MCF 10A (cell line): ENCODE measurements around the gene PDE6C. TPM values are rescaled to one million over a fixed set of nuclear protein-coding genes. Genes with fewer than 3 reads are reported as not detected.
A peak's percentile ranks its signal among the peaks of the same experiment; 100 is the strongest.

Experiments
- BruUV-seq: library from RNA; stranded (reverse); fragments of 400-500 nt; replicated peaks from 2 replicates; lab custom pipeline; 2021; lab: Mats Ljungman, UMichigan
- CTCF ChIA-PET: fragments of 300-600 bp; sonication (Branson Sonifier 250); formaldehyde crosslinking; extraction: SDS; loops from one replicate; lab custom pipeline; 2021; ENCODE audit warnings: antibody characterized with exemption, inconsistent platforms; lab: Yijun Ruan, JAX
- POLR2A ChIA-PET: fragments of 300-600, 350-650 bp; sonication (Branson Sonifier 250); formaldehyde crosslinking; extraction: SDS; loops from one replicate; lab custom pipeline; 2020; ENCODE audit warnings: antibody characterized with exemption, inconsistent platforms; lab: Yijun Ruan, JAX
- DNase-seq: peaks from one replicate; pipeline ENCODE4 v3.0.0-alpha.2; 2018; ENCODE audit not compliant: unreplicated experiment
- H3K27ac Mint-ChIP-seq: one replicate; pipeline ENCODE4 v1.8.0; 2022; ENCODE audit warnings: mild to moderate bottlenecking, low read depth, mixed read lengths; ENCODE audit not compliant: unreplicated experiment
- H3K27me3 Mint-ChIP-seq: one replicate; pipeline ENCODE4 v1.8.0; 2022; ENCODE audit warnings: mixed read lengths; ENCODE audit not compliant: insufficient read depth, unreplicated experiment
- H3K36me3 Mint-ChIP-seq: one replicate; pipeline ENCODE4 v1.8.0; 2022; ENCODE audit warnings: mild to moderate bottlenecking, moderate library complexity, mixed read lengths; ENCODE audit not compliant: insufficient read depth, unreplicated experiment
- H3K4me1 Mint-ChIP-seq: one replicate; pipeline ENCODE4 v1.8.0; 2022; ENCODE audit warnings: mixed read lengths; ENCODE audit not compliant: insufficient read depth, unreplicated experiment
- H3K4me3 Mint-ChIP-seq: one replicate; pipeline ENCODE4 v1.8.0; 2022; ENCODE audit warnings: mild to moderate bottlenecking, moderate library complexity, mixed read lengths; ENCODE audit not compliant: unreplicated experiment
- H3K9me3 Mint-ChIP-seq: one replicate; pipeline ENCODE4 v1.8.0; 2022; ENCODE audit warnings: mixed read lengths; ENCODE audit not compliant: unreplicated experiment
- CTCF ChIP-seq: fragments of 200-600 bp; IDR thresholded peaks from one replicate; pipeline ENCODE4 v1.8.0; 2022; ENCODE audit warnings: antibody characterized with exemption, mild to moderate bottlenecking; ENCODE audit not compliant: unreplicated experiment
- intact Hi-C: fragments of 100-400 bp; cut with micrococcal nuclease; formaldehyde crosslinking; loops from 2 replicates; pipeline ENCODE4 v1.14.1; 2022
- total RNA-seq: library from RNA; stranded (reverse); gene quantifications from 2 replicates; pipeline ENCODE4 v1.2.3, GENCODE V29; 2022

The PDE6C gene
- total RNA-seq, 1 experiment from 2014 or later: not detected

- TF ChIP-seq CTCF: peak; percentile 17
- intact Hi-C loops: no loop called here
- ChIA-PET CTCF (interaction anchor here (0.6 to 1.4 kb wide), 5 partner anchors 11 to 184 kb away, joined by 3 to 6 read pairs (median 3); no protein-coding TSS in a partner anchor), POLR2A (no interaction called here)
- no peak for DNase-seq
- Mint-ChIP-seq H3K27ac (no peak overlapping the region), H3K36me3 (peaks cover 61% of the 10 kb centered on the region), H3K9me3 (no peaks in the 10 kb centered on the region), H3K4me1 (peaks cover 6% of the 10 kb centered on the region), H3K27me3 (no peaks in the 10 kb centered on the region), H3K4me3 (no peak overlapping the region)
- no TSS peak for BruUV-seq
Measured at GRCh38 chr10:93697207-93697606, 84.9 kb downstream of the PDE6C start.

- peak; percentile 51 for DNase-seq
- intact Hi-C loops: loop anchor here (1.0 to 5.0 kb wide), 4 partner anchors 45 to 618 kb away; no protein-coding TSS in a partner anchor
- H3K4me3 Mint-ChIP-seq: no peak overlapping the region
- peaks cover 23% of the 10 kb centered on the region for H3K36me3 Mint-ChIP-seq
- H3K27ac Mint-ChIP-seq: no peak overlapping the region
- no peaks in the 10 kb centered on the region for H3K9me3 Mint-ChIP-seq
- no peaks in the 10 kb centered on the region for H3K27me3 Mint-ChIP-seq
- TF ChIP-seq CTCF: no peak
- ChIA-PET CTCF (interaction anchor here (0.6 to 5.0 kb wide), 21 partner anchors 11 to 1993 kb away, joined by 3 to 83 read pairs (median 5); no protein-coding TSS in a partner anchor), POLR2A (interaction anchor here (0.6 to 2.8 kb wide), 17 partner anchors 8 to 702 kb away, joined by 3 to 44 read pairs (median 5); partner anchors contain the start of genes CEP55 and NOC3L)
- BruUV-seq: TSS peak; percentile 80
- H3K4me1 Mint-ChIP-seq: peaks cover 12% of the 10 kb centered on the region
Measured at GRCh38 chr10:93701866-93702209, 89.5 kb downstream of the PDE6C start.

- BruUV-seq: no TSS peak
- intact Hi-C loops: loop anchor here (1.0 to 5.0 kb wide), 4 partner anchors 45 to 618 kb away; no protein-coding TSS in a partner anchor
- TF ChIP-seq CTCF: peak; percentile 71
Measured at GRCh38 chr10:93702210-93703001, 90.1 kb downstream of the PDE6C start, which contains the start of gene FRA10AC1. Gene FRA10AC1 (minus strand): TSS chr10:93702592. CDS start chr10:93700106, 2,486 bp downstream.

GRCh38 chr10:93703066-93703465 lies 90.7 kb downstream of the PDE6C start:
- peaks cover 6% of the 10 kb centered on the region for H3K4me1 Mint-ChIP-seq
- peaks cover 15% of the 10 kb centered on the region for H3K36me3 Mint-ChIP-seq
- POLR2A ChIA-PET: interaction anchor here (0.7 to 2.8 kb wide), 25 partner anchors 9 to 659 kb away, joined by 3 to 44 read pairs (median 4); partner anchors contain the start of genes NOC3L and SLC35G1
- no peak for DNase-seq
- H3K27ac Mint-ChIP-seq: no peak overlapping the region
- H3K27me3 Mint-ChIP-seq: no peaks in the 10 kb centered on the region
- CTCF ChIA-PET: interaction anchor here (0.6 to 5.0 kb wide), 17 partner anchors 23 to 1213 kb away, joined by 3 to 83 read pairs (median 4); no protein-coding TSS in a partner anchor
- H3K4me3 Mint-ChIP-seq: no peak overlapping the region
- no peak for TF ChIP-seq CTCF
- intact Hi-C loops: loop anchor here (5.0 kb wide), 1 partner anchor 44 kb away; no protein-coding TSS in a partner anchor
- H3K9me3 Mint-ChIP-seq: no peaks in the 10 kb centered on the region
- BruUV-seq: TSS peak; percentile 70

More at GRCh38 chr10:93702210-93703001, 90.1 kb downstream of the PDE6C start, which contains the start of gene FRA10AC1:
- Mint-ChIP-seq H3K27me3 (no peaks in the 10 kb centered on the region), H3K4me1 (peaks cover 8% of the 10 kb centered on the region), H3K9me3 (no peaks in the 10 kb centered on the region), H3K36me3 (peaks cover 17% of the 10 kb centered on the region), H3K4me3 (no peak within 1 kb of the TSS), H3K27ac (no peak within 1 kb of the TSS)
- CTCF ChIA-PET: interaction anchor here (0.6 to 5.0 kb wide), 28 partner anchors 15 to 1992 kb away, joined by 3 to 83 read pairs (median 4); no protein-coding TSS in a partner anchor
- POLR2A ChIA-PET: interaction anchor here (0.6 to 2.8 kb wide), 34 partner anchors 8 to 701 kb away, joined by 3 to 44 read pairs (median 4); partner anchors contain the start of genes CEP55, NOC3L and SLC35G1
- peak; percentile 90 for DNase-seq
